NCI-H524 (cell line): ENCODE measurements around the gene TSHZ1.
A peak's percentile ranks its signal among the peaks of the same experiment; 100 is the strongest.

Source experiments
- DNase-seq, 2 experiments: peaks; one replicate each; lab custom pipeline; 2025; lab: John Stamatoyannopoulos, UW

Gene TSHZ1, protein sequence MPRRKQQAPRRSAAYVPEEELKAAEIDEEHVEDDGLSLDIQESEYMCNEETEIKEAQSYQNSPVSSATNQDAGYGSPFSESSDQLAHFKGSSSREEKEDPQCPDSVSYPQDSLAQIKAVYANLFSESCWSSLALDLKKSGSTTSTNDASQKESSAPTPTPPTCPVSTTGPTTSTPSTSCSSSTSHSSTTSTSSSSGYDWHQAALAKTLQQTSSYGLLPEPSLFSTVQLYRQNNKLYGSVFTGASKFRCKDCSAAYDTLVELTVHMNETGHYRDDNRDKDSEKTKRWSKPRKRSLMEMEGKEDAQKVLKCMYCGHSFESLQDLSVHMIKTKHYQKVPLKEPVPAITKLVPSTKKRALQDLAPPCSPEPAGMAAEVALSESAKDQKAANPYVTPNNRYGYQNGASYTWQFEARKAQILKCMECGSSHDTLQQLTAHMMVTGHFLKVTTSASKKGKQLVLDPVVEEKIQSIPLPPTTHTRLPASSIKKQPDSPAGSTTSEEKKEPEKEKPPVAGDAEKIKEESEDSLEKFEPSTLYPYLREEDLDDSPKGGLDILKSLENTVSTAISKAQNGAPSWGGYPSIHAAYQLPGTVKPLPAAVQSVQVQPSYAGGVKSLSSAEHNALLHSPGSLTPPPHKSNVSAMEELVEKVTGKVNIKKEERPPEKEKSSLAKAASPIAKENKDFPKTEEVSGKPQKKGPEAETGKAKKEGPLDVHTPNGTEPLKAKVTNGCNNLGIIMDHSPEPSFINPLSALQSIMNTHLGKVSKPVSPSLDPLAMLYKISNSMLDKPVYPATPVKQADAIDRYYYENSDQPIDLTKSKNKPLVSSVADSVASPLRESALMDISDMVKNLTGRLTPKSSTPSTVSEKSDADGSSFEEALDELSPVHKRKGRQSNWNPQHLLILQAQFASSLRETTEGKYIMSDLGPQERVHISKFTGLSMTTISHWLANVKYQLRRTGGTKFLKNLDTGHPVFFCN (N-terminal part only)

GRCh38 chr18:75210274-75211001, at the start of gene TSHZ1:
Gene TSHZ1 (plus strand): TSS chr18:75210797. CDS start chr18:75211877, 1,080 bp downstream.
- peak; percentile 73 to 83 for DNase-seq

- no peak for DNase-seq
These were observed 49.2 kb upstream of the TSHZ1 start for GRCh38 chr18:75161256-75162028.

GRCh38 chr18:75162467-75162866, 48.1 kb upstream of the TSHZ1 start:
- DNase-seq, result no peak

GRCh38 chr18:75162978-75163377, 47.6 kb upstream of the TSHZ1 start:
- no peak for DNase-seq

- no peak for DNase-seq
These were observed 46.9 kb upstream of the TSHZ1 start for GRCh38 chr18:75163736-75164135.

- no peak for DNase-seq
These were observed 46.1 kb upstream of the TSHZ1 start for GRCh38 chr18:75164479-75164878.

GRCh38 chr18:75165926-75166325, 44.7 kb upstream of the TSHZ1 start:
- no peak for DNase-seq

- DNase-seq, result no peak
These were observed 43.5 kb upstream of the TSHZ1 start for GRCh38 chr18:75167137-75167536.

DNA sequence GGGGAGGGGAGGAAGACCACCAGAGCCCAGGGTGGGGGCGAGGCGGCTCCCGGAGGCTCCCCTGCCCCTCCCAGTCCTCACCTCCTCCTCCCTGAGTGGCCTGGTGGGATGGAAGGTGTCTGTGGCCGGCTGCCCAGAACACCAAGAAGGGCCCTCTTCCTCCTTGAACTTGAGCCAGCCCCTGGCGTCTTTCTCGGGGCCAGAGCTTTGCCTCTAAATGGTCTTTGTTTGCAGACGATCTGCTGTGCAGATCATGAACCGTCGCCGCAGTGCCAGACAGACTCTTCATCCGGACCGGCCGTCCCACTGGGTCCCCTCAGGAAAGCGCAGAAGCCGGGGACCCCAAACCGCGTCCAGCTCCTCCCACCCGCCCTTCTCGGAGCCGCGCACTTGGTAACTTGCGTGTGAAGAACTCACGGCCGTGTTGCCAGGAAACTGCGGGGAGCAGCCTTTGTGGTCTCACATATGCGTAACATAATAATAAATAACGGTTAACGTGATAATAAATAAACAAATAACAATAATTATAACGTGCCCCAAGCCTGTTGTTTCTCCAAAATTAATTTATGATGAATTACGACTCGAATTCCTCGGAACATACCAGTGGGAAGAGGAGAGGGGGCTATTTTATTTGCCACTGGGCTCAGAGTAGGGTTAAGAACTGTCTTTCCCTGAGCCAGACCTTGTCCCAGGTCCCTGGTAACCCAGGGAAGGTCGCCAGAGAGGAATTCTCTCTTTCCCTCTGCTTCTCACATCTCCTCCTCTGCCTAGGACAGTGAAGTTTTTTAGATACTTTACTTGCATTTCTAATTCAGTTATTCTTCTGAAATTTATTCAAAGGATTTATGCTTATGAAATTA, 42.6 kb upstream of the TSHZ1 start:
- DNase-seq, result peak; percentile 14 to 22

DNA sequence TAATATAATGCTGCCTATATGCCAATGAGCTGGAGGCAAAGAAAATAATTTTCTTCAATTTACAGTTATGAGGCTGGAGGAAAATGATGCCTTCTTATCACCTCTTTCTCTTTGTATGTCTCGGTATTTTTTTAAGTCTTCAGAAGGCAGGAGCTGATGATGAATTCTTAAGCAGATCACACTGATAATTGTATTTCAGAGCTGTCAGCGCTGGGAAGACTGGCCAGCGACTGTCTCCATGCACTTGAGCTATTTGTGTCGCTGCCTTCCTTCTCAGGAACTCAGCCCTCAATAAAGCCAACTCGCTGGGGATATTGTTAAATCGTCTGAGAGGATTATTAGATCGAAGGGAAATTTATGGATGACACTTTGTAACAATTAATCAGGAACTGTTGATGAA, 42.0 kb upstream of the TSHZ1 start:
- DNase-seq, result no peak

DNA sequence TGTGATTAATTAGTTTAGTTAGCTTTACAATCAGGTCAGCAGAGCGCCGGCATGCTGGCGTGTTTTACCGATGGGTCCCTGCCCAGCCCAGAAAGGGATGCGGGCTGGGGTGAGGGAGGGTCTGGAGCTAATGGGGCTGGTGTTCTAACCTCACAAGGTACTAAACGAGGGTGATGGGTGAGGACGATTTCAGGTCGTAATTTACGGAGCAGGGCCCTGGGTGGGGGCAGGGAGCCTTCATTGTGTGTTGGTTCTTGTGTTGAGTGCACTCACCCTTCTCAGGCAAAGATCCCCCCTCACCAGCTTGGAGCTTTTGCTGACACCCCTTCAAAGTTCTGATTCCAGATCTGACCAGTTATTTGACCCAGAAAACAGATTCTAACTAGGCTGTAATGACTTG, 41.2 kb upstream of the TSHZ1 start:
- DNase-seq, result no peak

GRCh38 chr18:75170022-75170789, 40.4 kb upstream of the TSHZ1 start:
- DNase-seq, result no peak

- no peak for DNase-seq
These were observed 39.7 kb upstream of the TSHZ1 start for GRCh38 chr18:75170916-75171315.

DNA sequence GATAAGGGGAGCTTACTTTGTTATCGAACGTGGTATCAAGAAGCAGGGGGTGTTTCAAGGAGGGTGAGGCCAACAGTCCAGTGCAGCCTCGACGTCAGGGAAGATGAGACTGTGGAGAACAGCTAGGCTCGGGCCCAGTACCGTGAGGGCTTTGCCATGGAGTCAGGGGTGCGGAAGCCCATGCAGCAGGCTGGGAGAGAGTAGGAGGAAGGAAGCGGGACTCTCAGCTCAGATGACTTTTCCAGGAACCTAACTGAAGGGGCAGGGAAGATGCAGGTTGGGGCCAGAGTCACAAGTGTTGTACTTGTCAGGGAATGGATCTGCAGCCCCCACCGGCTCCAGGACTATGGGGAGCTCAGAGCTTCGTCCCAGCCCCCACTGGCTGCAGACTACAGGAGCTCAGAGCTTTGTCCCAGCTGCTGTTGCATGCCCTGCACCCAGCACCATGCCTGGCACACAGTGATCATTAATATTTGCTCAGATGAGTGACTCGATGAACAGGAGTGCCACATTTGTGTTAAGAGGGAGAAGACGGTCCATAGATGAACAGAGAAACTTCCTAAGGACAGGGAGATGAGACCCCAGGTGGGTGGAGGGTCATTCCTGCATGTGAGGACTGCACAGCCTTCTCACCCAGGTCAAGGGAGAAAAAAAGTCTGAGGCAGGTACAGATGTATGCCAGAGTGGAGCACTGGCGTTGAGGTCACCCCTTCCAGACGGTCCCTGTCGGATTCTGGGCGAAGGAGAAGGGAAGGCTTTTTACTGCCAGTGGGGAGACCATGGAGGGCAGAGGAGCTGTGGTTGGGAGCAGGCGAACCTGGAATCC, 38.1 kb upstream of the TSHZ1 start:
- DNase-seq, result no peak

GRCh38 chr18:75173125-75173432, 37.5 kb upstream of the TSHZ1 start:
- DNase-seq, result no peak

- DNase-seq, result no peak
These were observed 36.9 kb upstream of the TSHZ1 start for GRCh38 chr18:75173738-75174137.

DNA sequence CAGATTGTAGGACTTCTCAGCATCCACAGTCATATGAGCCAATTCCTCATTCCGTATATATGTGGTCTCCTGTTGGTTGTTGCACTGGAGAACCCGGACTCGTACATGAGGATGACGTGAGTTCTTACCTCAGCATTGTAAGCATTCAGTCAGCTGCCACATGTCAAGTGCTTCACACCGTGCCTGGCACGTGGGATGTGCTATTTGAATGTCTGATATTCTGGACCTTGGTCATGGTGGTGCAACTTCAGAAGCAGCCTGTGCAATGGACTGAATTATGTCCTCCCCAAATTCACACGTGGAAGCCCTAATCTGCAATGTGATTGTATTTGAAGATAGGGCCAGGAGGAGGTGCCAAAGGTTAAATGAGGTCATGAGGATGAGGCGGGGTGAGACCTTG, 33.7 kb upstream of the TSHZ1 start:
- DNase-seq, result no peak

GRCh38 chr18:75178376-75178775, 32.2 kb upstream of the TSHZ1 start:
- no peak for DNase-seq
